HG02943 (cell line): ENCODE measurements around the gene WLS.

Experiments used
- ATAC-seq: cut with Tn5 transposase; IDR thresholded peaks from one replicate; pipeline ENCODE4 v1.9.1; 2021; ENCODE audit warnings: mild to moderate bottlenecking, low read depth, moderate library complexity; ENCODE audit not compliant: unreplicated experiment

Gene WLS

GRCh38 chr1:68142461-68142860 is 89.9 kb downstream of the WLS start:
- no peak for ATAC-seq

- ATAC-seq = no peak
Measured at GRCh38 chr1:68142036-68142435, 90.3 kb downstream of the WLS start.

GRCh38 chr1:68141071-68142021 is 91.0 kb downstream of the WLS start:
- ATAC-seq = no peak

- ATAC-seq = no peak
Measured at GRCh38 chr1:68140536-68140935, 91.8 kb downstream of the WLS start.

- ATAC-seq = no peak
Measured at GRCh38 chr1:68136187-68136586, 96.1 kb downstream of the WLS start.

- no peak for ATAC-seq
Measured at GRCh38 chr1:68132426-68133130, 99.7 kb downstream of the WLS start.

GRCh38 chr1:68131261-68131660 is 101.1 kb downstream of the WLS start:
- ATAC-seq = no peak

GRCh38 chr1:68129536-68130250 is 102.6 kb downstream of the WLS start:
- ATAC-seq = no peak

- ATAC-seq = no peak
Measured at GRCh38 chr1:68128820-68129219, 103.5 kb downstream of the WLS start.

- ATAC-seq = no peak
Measured at GRCh38 chr1:68128157-68128556, 104.2 kb downstream of the WLS start.

- ATAC-seq = no peak
Measured at GRCh38 chr1:68121536-68121935, 110.8 kb downstream of the WLS start.

- peak; percentile 76 for ATAC-seq
Measured at GRCh38 chr1:68120136-68120791, 112.1 kb downstream of the WLS start.

- no peak for ATAC-seq
Measured at GRCh38 chr1:68119445-68119844, 112.9 kb downstream of the WLS start.

- no peak for ATAC-seq
Measured at GRCh38 chr1:68117416-68117815, 114.9 kb downstream of the WLS start.

- no peak for ATAC-seq
Measured at GRCh38 chr1:68116643-68117235, 115.6 kb downstream of the WLS start.

GRCh38 chr1:68115308-68115707 is 117.0 kb downstream of the WLS start:
- no peak for ATAC-seq

- no peak for ATAC-seq
Measured at GRCh38 chr1:68113966-68114365, 118.4 kb downstream of the WLS start.

GRCh38 chr1:68112835-68113243 is 119.5 kb downstream of the WLS start:
- ATAC-seq = no peak

- no peak for ATAC-seq
Measured at GRCh38 chr1:68111519-68112436, 120.5 kb downstream of the WLS start.
